Neural progenitor cell (in vitro differentiated cells): ENCODE data around the gene KXD1. TPM values are rescaled to one million over a fixed set of nuclear protein-coding genes. Genes with fewer than 3 reads are reported as not detected.

Experiments used
- DNase-seq: peaks from one replicate; pipeline ENCODE4 v3.0.0-alpha.2; 2016; ENCODE audit warnings: low spot score
- H2AFZ ChIP-seq: fragments of 200-600 bp; sonication (generic); replicated peaks from 2 replicates; pipeline ENCODE4 v1.6.1; 2016; ENCODE audit warnings: antibody characterized with exemption
- H3F3A ChIP-seq: fragments of 200-600 bp; sonication (generic); 2 replicates; pipeline ENCODE4 v1.6.1; 2016; ENCODE audit warnings: antibody characterized with exemption, low read depth
- H3K27ac ChIP-seq: fragments of 200-600 bp; sonication (generic); 2 replicates; pipeline ENCODE4 v1.5.1; 2016; ENCODE audit warnings: mild to moderate bottlenecking
- H3K27me3 ChIP-seq: fragments of 200-600 bp; sonication (generic); 2 replicates; pipeline ENCODE4 v1.6.1; 2016; ENCODE audit warnings: mild to moderate bottlenecking, moderate library complexity
- H3K36me3 ChIP-seq: fragments of 200-600 bp; sonication (generic); 2 replicates; pipeline ENCODE4 v1.5.1; 2016
- H3K4me1 ChIP-seq: fragments of 200-600 bp; sonication (generic); 2 replicates; pipeline ENCODE4 v1.6.1; 2016; ENCODE audit warnings: mixed run types
- H3K4me2 ChIP-seq: fragments of 200-600 bp; sonication (generic); 2 replicates; pipeline ENCODE4 v1.6.1; 2016
- H3K4me3 ChIP-seq: fragments of 200-600 bp; sonication (generic); 2 replicates; pipeline ENCODE4 v1.5.1; 2016
- H3K79me2 ChIP-seq: fragments of 200-600 bp; sonication (generic); 2 replicates; pipeline ENCODE4 v1.6.1; 2016; ENCODE audit warnings: low read depth
- H3K9ac ChIP-seq: fragments of 200-600 bp; sonication (generic); 2 replicates; pipeline ENCODE4 v1.6.1; 2016
- H3K9me3 ChIP-seq: fragments of 200-600 bp; sonication (generic); 2 replicates; pipeline ENCODE4 v1.5.1; 2016; ENCODE audit warnings: low read depth
- H4K20me1 ChIP-seq: fragments of 200-600 bp; sonication (generic); 2 replicates; pipeline ENCODE4 v1.6.1; 2016; ENCODE audit warnings: low read depth
- H3K27ac Mint-ChIP-seq: 3 replicates; pipeline ENCODE4 v1.8.0; 2021; ENCODE audit warnings: mixed read lengths
- H3K27me3 Mint-ChIP-seq: 2 replicates; pipeline ENCODE4 v1.8.0; 2022; ENCODE audit warnings: low read depth, mild to moderate bottlenecking, inconsistent platforms, moderate library complexity, mixed read lengths; ENCODE audit not compliant: insufficient read depth
- H3K36me3 Mint-ChIP-seq: 3 replicates; pipeline ENCODE4 v1.8.0; 2021; ENCODE audit warnings: mixed read lengths
- H3K4me1 Mint-ChIP-seq: 3 replicates; pipeline ENCODE4 v1.8.0; 2021; ENCODE audit warnings: mixed read lengths
- H3K4me3 Mint-ChIP-seq: 3 replicates; pipeline ENCODE4 v1.8.0; 2021; ENCODE audit warnings: mild to moderate bottlenecking, moderate library complexity, mixed read lengths
- H3K9me3 Mint-ChIP-seq: 3 replicates; pipeline ENCODE4 v1.8.0; 2020; ENCODE audit warnings: mixed read lengths
- CTCF ChIP-seq: fragments of 200-600 bp; sonication (generic); IDR thresholded peaks from 2 replicates; pipeline ENCODE4 v1.5.1; 2017; ENCODE audit warnings: antibody characterized with exemption, mild to moderate bottlenecking
- EZH2 ChIP-seq: fragments of 200-600 bp; sonication (generic); IDR thresholded peaks from 2 replicates; pipeline ENCODE4 v1.6.1; 2017; ENCODE audit warnings: antibody characterized with exemption, mild to moderate bottlenecking, moderate library complexity
- EZH2phosphoT487 ChIP-seq: fragments of 200-600 bp; sonication (generic); IDR thresholded peaks from 2 replicates; pipeline ENCODE4 v1.6.1; 2017; ENCODE audit warnings: antibody characterized with exemption
- total RNA-seq: library from RNA; depleted of rRNA; stranded (reverse); fragments of >200 nt; gene quantifications from 2 replicates; pipeline ENCODE4 v1.2.3, GENCODE V29; 2015; ENCODE audit warnings: low replicate concordance

Gene KXD1
- total RNA-seq = 82.7 and 151 TPM in 2 replicates

GRCh38 chr19:18557411-18558201 lies at the start of gene KXD1:
Gene KXD1 (plus strand): TSS chr19:18557870. CDS start chr19:18562057, 4,187 bp downstream.
- H4K20me1 ChIP-seq = peaks cover 9% of the 10 kb centered on the region
- Mint-ChIP-seq H3K9me3 (no peaks in the 10 kb centered on the region), H3K27ac (peak within 1 kb of the TSS; percentile 78), H3K36me3 (no peaks in the 10 kb centered on the region), H3K4me1 (peaks cover 8% of the 10 kb centered on the region), H3K4me3 (peak within 1 kb of the TSS; percentile 94), H3K27me3 (no peaks in the 10 kb centered on the region)
- H3K4me3 ChIP-seq = peak within 1 kb of the TSS; percentile 67
- peaks cover 20% of the 10 kb centered on the region for H3F3A ChIP-seq
- peak within 1 kb of the TSS; percentile 47 for H3K9ac ChIP-seq
- H3K27me3 ChIP-seq = no peaks in the 10 kb centered on the region
- TF ChIP-seq EZH2phosphoT487 = no peak
- DNase-seq = peak; percentile 94
- no peaks in the 10 kb centered on the region for H3K36me3 ChIP-seq
- H3K4me2 ChIP-seq = peak within 1 kb of the TSS; percentile 86
- peak within 1 kb of the TSS; percentile 78 for H2AFZ ChIP-seq
- H3K9me3 ChIP-seq = no peaks in the 10 kb centered on the region
- H3K4me1 ChIP-seq = no peaks in the 10 kb centered on the region
- peaks cover 29% of the 10 kb centered on the region for H3K79me2 ChIP-seq
- no peak within 1 kb of the TSS for H3K27ac ChIP-seq

GRCh38 chr19:18508585-18508984 lies 49.1 kb upstream of the KXD1 start:
- peaks cover 23% of the 10 kb centered on the region for H3K4me1 Mint-ChIP-seq

GRCh38 chr19:18510216-18510615 lies 47.5 kb upstream of the KXD1 start:
- H3K27ac Mint-ChIP-seq = no peak overlapping the region
- Histone ChIP-seq H3K4me3 (no peak overlapping the region), H2AFZ (no peak overlapping the region), H3K4me2 (no peak overlapping the region), H3K79me2 (peaks cover 50% of the 10 kb centered on the region), H3K9me3 (no peaks in the 10 kb centered on the region), H3K36me3 (no peaks in the 10 kb centered on the region), H3K4me1 (no peaks in the 10 kb centered on the region), H3F3A (no peaks in the 10 kb centered on the region), H3K27me3 (no peaks in the 10 kb centered on the region), H3K9ac (no peak overlapping the region), H4K20me1 (peaks cover 89% of the 10 kb centered on the region), H3K27ac (no peak overlapping the region)
- H3K9me3 Mint-ChIP-seq = no peaks in the 10 kb centered on the region
- TF ChIP-seq EZH2phosphoT487 (no peak), EZH2 (no peak), CTCF (no peak)
- peaks cover 27% of the 10 kb centered on the region for H3K4me1 Mint-ChIP-seq
- DNase-seq = no peak
- H3K36me3 Mint-ChIP-seq = no peaks in the 10 kb centered on the region
- no peak overlapping the region for H3K4me3 Mint-ChIP-seq
- H3K27me3 Mint-ChIP-seq = no peaks in the 10 kb centered on the region

More at GRCh38 chr19:18508585-18508984, 49.1 kb upstream of the KXD1 start:
- no peaks in the 10 kb centered on the region for H3K36me3 ChIP-seq
- Mint-ChIP-seq H3K4me3 (no peak overlapping the region), H3K36me3 (no peaks in the 10 kb centered on the region), H3K9me3 (no peaks in the 10 kb centered on the region), H3K27ac (no peak overlapping the region), H3K27me3 (no peaks in the 10 kb centered on the region)
- H3K79me2 ChIP-seq = peaks cover 44% of the 10 kb centered on the region
- no peak overlapping the region for H3K4me3 ChIP-seq
- peaks cover 89% of the 10 kb centered on the region for H4K20me1 ChIP-seq
- no peaks in the 10 kb centered on the region for H3K4me1 ChIP-seq
- H3K9me3 ChIP-seq = no peaks in the 10 kb centered on the region
- DNase-seq = no peak
- H3K27me3 ChIP-seq = no peaks in the 10 kb centered on the region
- H3K9ac ChIP-seq = no peak overlapping the region
- H2AFZ ChIP-seq = no peak overlapping the region
- H3F3A ChIP-seq = no peaks in the 10 kb centered on the region
- no peak overlapping the region for H3K4me2 ChIP-seq
- no peak for TF ChIP-seq EZH2
- TF ChIP-seq CTCF = no peak
- TF ChIP-seq EZH2phosphoT487 = no peak
- no peak overlapping the region for H3K27ac ChIP-seq

GRCh38 chr19:18513868-18514267 lies 43.8 kb upstream of the KXD1 start:
- Histone ChIP-seq H3K9me3 (no peaks in the 10 kb centered on the region), H3K79me2 (peaks cover 67% of the 10 kb centered on the region), H4K20me1 (peaks cover 87% of the 10 kb centered on the region), H3K4me1 (no peaks in the 10 kb centered on the region), H3F3A (no peaks in the 10 kb centered on the region), H2AFZ (no peak overlapping the region), H3K36me3 (no peaks in the 10 kb centered on the region), H3K4me2 (no peak overlapping the region), H3K27ac (no peak overlapping the region), H3K9ac (no peak overlapping the region), H3K4me3 (no peak overlapping the region), H3K27me3 (no peaks in the 10 kb centered on the region)
- peaks cover 24% of the 10 kb centered on the region for H3K4me1 Mint-ChIP-seq
- no peak for DNase-seq
- no peak overlapping the region for H3K4me3 Mint-ChIP-seq
- no peaks in the 10 kb centered on the region for H3K36me3 Mint-ChIP-seq
- H3K27ac Mint-ChIP-seq = no peak overlapping the region
- no peak for TF ChIP-seq EZH2
- no peak for TF ChIP-seq EZH2phosphoT487
- no peak for TF ChIP-seq CTCF
- peaks cover 2% of the 10 kb centered on the region for H3K27me3 Mint-ChIP-seq
- H3K9me3 Mint-ChIP-seq = no peaks in the 10 kb centered on the region
